HG03520 (cell line): Measurements from ENCODE around the gene SYT8.

ENCODE experiments used
- ATAC-seq: cut with Tn5 transposase; IDR thresholded peaks from one replicate; pipeline ENCODE4 v1.9.1; 2021; ENCODE audit warnings: mild to moderate bottlenecking, moderate library complexity; ENCODE audit not compliant: unreplicated experiment

Gene SYT8

GRCh38 chr11:1831338-1832210, 3.2 kb upstream of the SYT8 start:
- no peak for ATAC-seq

GRCh38 chr11:1832211-1832919, 2.4 kb upstream of the SYT8 start:
- ATAC-seq = no peak

- ATAC-seq = no peak
Measured at GRCh38 chr11:1832920-1833295, 1.9 kb upstream of the SYT8 start.

DNA sequence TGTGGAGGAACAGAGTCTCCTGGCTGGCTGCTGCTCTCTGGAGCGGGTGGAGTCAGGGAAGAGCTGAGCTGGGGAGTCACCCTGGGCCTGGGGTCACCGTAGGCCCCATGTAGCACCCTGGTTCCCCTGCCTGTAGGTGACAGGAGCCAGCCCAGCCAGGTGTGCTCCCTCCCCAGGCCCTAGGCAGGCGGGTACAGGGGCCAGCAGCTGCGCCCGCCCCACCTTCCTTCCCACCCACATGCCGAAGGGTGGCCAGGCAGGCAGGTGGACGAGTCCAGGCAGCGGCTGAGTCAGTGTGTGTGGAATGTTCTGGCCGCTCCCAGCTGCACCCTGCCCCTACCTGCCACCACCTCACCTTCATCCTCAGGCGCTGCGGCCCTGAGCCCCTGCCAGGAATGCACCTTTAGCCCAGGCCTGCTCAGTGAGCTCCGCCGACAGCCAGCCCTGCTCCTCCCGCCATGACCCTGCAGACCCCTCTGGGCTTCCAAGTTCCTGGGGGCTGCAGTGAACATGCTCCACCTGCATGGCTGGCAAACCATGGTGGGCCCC, 654 bp upstream of the SYT8 start:
- no peak for ATAC-seq

DNA sequence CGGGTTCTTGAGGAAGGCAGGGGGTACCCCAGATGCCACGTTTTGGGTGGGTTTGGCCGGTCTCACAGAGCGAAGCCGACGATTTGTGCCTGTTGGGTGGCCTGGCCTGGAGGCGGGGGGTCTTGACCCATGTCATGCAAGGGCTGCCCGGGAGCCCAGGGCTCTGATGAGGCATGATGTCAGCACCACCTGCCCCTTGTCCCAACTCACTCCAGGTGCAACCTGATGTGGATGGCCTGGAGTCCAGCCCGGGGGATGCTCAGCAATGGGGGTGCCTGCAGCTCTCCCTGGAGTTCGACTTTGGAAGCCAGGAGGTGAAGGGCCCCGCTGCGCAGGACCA, 851 bp downstream of the SYT8 start:
- ATAC-seq = no peak

DNA sequence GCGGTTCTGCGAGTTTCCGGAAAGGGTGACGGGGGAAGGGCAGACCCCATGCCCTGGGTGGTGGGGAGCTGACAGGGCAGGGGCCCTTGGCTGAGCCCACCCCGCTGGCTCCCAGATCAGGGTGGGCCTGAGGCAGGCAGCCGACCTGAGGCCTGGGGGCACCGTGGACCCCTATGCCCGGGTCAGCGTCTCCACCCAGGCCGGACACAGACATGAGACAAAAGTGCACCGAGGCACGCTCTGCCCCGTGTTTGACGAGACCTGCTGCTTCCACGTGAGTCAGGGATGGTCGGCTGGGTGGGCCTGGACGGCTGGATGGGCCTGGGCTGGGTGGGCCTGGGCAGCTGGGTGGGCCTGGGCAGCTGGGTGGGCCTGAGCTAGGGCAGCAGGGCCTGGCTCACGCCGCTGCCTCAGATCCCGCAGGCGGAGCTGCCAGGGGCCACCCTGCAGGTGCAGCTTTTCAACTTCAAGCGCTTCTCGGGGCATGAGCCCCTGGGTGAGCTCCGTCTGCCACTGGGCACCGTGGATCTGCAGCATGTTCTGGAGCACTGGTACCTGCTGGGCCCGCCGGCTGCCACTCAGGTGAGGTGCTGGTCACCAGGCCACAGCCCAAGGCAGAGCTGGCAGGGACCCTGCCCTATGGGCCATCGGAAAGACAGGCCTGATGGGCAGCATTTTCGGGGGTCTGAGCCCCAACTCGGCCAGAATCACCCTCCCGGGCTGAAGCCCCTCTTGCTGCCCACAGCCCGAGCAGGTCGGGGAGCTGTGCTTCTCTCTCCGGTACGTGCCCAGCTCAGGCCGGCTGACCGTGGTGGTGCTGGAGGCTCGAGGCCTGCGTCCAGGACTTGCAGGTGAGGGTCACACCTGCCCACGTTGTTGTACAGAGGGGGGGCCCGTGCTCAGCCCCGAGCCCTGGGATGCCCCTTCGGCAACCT, 1.5 kb downstream of the SYT8 start:
- ATAC-seq = no peak

DNA sequence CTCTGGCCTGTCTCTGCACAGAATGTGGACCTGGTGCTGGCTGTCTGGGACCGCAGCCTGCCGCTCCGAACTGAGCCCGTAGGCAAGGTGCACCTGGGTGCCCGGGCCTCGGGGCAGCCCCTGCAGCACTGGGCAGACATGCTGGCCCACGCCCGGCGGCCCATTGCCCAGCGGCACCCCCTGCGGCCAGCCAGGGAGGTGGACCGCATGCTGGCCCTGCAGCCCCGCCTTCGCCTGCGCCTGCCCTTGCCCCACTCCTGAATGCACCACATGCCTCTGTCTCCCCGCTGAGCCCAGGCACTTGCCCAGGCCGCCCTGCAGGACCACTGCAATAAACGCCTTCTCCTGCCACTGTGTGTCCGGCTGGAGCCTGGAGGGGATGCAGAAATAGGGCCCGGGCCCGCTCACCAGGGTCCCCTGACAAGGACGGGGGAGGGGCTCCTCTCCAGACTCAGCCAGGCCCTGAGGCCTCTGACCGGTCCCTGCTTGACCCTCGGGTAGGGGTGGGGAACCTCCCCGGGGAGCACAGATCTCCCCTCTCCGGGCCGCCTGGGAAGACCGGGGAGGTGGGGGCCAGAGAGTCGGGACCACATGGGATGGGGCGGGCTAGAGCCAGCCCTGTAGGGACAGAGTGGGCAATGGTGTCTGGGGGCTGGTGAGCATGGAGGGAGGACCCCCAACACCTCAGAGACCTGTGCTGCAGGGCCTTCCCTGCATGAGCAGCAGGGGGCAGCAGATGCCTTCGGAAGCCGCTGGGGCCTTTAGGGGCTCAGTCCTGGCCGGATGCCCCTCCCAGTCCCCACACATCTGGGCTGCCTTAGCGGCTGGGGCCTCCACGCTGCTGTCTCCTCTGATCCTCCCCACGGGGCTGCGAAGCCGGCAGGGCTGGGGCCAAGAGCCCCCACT, 2.6 kb downstream of the SYT8 start:
- ATAC-seq = no peak

DNA sequence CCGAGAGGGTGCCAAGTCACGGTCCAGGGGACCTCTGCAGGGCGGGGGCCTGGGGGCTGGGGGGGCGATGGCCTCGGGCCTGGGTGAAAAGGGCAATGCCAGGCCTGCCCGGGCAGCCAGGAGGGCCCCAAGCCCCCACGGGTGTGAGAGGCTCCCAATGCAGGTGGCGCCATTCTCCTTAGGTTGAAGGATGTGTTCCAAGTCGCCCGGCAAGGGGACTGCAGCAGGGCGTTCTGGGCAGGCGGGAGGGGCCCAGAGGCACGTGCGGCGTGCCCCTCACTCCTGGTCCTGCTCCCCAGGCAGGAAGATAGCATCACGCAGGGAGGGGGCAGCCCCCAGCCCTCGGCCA, 3.3 kb downstream of the SYT8 start:
- no peak for ATAC-seq

DNA sequence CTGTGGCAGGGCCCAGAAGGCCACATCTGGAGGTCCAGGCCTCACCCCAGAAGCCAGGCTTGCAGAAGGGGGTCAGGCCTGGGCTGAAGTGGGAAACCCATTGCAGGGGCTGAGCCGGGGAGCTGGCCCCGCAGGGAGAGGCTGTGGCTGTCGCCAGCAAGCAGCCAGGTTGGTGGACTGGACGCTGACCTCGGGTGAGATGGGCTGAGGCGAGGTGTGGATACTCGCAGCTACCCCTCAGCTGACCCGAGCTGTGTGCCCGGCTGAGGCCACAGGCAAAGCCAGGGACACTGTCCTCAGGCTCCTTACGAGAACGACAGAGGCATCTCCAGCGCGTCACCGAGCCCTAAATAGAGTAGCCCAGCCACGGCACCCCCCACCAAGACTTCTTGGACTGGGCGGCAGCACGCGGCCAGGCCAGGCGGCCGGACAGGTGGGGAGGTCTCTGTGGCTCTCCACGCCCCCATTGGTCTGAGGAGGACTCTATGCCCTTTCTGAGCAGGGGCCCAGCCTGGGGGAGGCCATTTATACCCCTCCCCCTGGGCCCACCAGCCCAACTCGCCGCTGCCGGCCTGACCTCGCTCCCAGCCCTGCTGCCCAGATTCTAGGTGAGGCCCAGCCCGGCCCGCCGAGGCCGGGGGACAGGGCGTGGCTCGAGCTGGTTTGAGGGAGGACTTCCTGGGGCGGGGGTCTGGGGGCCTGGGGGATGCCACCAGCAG, 3.8 kb downstream of the SYT8 start, which contains the start of gene TNNI2:
TSS of gene TNNI2 (plus strand) at position 556 of the 719 bp plus-strand sequence. CDS start 716 bp downstream, outside the sequence.
- no peak for ATAC-seq

GRCh38 chr11:1839204-1839923, 4.6 kb downstream of the SYT8 start:
- no peak for ATAC-seq

DNA sequence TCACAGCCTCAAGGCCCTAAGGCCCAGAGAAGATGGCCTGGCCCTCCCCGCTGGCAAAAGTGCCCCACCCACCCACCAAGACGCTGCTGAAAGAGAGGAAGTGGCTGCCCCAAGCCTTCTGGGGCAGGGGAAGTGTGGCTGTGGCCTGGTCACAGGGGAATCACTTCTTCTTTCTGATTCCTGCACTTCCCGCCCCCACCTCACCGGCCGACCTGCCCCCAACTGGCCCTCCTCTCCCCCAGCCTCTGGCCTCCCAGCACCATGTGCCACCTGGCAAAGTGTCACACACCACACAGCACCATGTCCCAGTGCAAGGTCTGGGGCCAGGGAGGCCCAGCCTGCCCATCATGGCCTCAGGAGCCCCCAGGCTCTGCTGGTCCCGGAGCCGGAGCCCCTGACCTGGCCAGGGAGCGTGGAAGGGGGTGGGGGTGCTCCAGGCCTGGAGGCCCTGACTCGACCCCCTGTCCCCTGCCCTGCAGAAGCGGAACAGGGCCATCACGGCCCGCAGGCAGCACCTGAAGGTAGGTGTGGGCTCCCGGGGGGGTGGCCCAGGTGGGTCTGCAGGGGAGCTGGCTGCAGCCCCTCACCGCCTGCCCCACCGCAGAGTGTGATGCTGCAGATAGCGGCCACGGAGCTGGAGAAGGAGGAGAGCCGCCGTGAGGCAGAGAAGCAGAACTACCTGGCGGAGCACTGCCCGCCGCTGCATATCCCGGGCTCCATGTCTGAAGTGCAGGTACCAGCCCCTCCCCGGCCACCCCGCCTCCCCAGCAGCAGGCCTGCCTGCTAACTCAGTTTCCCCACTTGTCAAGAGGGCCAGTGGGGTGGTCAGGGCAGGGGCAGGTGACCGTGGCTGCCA, 5.4 kb downstream of the SYT8 start:
- ATAC-seq = no peak

GRCh38 chr11:1840780-1841480, 6.1 kb downstream of the SYT8 start:
- no peak for ATAC-seq

DNA sequence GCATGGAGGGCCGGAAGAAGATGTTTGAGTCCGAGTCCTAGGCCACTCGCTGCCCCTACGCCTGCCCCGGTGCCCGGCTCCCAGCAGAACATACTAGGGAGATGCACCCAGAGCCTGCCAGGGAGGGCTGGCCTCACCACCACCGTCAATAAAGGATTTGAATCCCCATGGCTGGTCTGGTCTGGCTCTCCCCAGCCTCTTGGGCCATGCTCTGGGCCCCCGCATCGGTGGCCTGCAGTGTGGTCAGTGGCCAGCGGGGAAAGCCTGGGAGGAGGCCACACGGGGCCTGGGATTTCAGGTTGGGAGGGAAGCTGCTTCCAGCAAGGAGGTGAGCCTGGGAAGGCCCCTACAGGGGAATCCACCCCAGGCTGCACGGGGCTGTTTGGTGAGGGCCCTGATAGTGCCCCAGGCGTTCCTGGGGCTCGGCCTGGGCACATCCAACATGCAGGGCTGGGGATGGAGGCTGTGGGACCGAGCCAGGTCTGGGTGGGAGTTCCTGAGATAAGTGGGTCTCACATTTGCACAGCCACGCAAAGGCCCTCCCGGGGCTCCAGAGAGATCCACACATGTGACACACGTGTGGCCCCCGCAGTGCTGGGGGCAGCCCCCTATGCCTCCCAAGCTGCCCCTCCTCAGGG, 6.8 kb downstream of the SYT8 start:
- ATAC-seq = no peak

GRCh38 chr11:1842149-1843097, 7.6 kb downstream of the SYT8 start:
- no peak for ATAC-seq

- no peak for ATAC-seq
Measured at GRCh38 chr11:1843098-1843473, 8.3 kb downstream of the SYT8 start.

- no peak for ATAC-seq
Measured at GRCh38 chr11:1843796-1844195, 9.0 kb downstream of the SYT8 start.
